GM19239 (cell line): Measurements from ENCODE around the gene WSB1.

Experiments used
- DNase-seq: peaks from one replicate; pipeline ENCODE4 v3.0.0; 2011; ENCODE audit warnings: low spot score; ENCODE audit not compliant: insufficient read length
- FAIRE-seq: peaks from 2 replicates; lab custom pipeline; 2011; peaks lifted over from hg19 to GRCh38; lab: Jason Lieb, UNC

Gene WSB1

DNA sequence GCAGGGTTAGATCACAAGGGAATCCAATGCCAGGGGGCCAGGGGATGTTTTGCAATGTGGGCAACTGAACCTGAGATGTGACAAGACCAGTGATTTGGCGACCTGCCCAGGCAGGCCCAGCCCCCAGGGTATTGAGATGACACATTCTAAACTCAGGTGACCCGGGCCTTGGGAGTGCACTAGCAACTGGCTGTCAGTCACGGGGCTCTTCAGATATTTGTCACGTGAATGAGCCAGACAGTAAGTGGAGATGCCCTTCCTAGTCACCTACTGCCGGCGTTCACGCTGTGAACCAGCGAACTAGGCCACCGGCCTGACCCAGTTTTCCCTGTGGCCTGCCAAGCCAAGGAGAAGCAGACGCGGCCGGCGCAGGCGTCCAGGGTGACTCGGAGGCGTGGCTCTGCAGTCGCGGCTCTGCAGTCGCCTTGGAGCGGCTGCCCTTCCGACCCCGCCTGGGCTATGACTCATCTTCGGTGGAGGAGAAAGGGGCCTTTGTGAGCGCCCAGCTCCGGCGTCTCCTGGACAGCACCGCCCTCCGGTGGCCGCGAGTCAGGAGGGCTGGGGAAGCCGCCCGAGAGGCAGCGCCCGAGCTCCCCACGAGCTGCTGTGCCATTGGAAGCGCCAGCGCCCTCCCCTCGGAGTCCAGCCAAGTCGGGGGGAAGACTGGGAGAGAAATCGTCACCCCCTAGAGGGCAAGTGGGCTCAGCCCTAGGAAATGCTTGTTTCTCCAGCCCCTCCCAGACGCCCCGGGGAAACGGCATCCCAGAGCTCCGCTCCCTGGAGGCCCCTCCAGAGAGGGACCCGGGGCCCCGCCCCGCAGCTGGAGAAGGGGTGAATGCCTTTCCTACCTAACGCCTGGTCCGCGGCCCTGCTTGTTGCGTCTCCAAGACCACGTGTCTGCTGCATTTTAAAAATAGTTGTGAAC lies 38.8 kb downstream of the WSB1 start:
- DNase-seq (peak; percentile 74), FAIRE-seq (peak; percentile 87)

DNA sequence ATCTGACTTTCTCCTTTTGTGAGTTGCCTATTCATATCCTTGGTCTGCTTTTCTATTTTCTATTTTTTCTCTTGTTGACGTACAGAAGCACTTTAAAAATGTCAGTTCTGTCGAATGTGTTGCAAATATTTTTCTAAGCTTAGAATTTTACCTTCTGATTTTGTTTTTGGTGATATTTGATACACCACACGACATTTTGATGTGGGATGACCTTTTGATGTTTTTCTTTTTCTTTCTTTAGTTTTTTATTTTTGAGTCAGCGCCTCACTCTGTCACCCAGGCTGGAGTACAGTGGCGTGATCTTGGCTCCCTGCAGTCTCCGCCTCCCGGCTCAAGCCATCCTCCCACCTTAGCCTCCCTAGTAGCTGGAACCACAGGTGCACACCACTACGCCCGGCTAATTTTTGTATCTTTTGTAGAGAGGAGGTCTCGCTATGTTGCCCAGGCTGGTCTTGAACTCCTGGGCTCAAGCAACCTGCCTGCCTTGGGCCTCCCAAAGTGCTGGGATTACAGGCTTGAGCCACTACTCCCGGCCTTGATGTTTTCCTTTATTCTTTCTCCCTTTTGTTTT lies 39.6 kb downstream of the WSB1 start:
- no peak for DNase-seq
- peak; percentile 44 for FAIRE-seq

DNA sequence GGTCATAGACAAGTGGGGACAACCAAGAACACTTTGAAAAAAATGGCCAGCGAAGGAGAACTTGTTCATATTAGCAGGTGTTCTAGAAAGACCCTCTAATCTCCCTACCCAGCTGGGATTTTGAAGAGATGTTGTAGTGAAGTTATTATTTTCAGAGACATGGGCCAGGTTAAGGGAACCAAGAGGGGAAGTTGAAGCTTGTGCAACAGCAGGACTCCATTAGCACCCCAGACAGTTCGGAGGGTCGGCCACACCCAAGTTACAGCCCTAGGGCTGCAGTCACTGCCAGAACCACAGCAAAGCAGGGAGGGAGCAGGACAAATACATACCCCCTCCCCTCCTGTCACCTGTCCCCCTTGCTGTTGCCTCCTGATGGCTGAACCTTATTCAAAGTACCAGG lies 42.3 kb downstream of the WSB1 start:
- no peak for DNase-seq

DNA sequence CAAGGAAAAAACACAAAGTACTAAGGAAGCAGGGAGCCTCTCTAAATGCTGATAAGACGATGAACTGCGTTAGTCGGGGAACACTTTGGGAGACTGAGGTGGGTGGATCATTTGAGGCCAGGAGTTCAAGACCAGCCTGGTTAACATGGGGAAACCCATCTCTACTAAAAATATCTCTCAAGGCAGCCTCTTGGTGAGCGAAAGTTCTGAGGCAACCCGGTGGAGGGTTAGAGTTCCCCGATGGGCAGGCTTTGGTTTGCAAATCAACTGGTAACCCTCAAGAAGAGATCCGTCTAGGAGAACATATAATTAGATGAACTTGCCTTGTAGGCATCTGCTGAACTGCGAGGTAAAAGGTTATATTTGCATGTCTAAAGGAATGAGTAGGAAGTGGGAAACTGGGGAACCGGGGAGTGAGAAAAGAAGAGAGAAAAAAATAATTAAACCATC lies 44.6 kb downstream of the WSB1 start:
- FAIRE-seq (peak; percentile 72), DNase-seq (no peak)

More for the DNA sequence above, 42.3 kb downstream of the WSB1 start:
- FAIRE-seq, result no peak

DNA sequence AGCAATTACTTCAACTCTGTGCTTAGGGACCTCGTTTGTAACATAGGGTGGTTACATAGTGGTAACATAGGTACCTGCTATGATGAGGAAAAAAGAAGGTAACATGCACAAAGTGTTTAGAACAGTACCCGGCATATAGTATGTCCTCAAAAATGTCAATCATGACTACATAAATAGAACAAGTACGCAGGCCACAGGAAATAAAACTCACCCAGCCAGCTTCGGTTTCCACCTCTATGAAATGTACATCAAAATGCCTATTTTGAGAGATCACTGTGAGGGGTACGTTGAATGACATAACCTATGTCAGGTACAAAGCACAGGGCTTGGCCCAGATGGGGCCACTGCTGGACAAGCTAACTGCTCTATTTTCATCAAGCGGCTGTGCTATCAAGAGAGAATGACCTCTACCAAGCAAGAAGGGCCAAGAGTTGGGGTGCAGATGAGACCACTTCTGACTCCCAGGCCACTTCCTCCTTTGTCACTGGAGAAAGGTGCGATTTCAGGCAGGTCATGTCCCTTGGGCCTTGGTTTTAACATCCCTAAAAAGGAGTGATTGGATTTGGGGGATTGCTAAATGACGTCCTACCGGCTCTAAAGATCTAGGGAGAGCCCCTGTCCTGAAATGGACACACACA lies 45.4 kb downstream of the WSB1 start:
- FAIRE-seq, result peak; percentile 58
- no peak for DNase-seq

- no peak for DNase-seq
These were observed 46.1 kb downstream of the WSB1 start for GRCh38 chr17:27339836-27340550.

GRCh38 chr17:27340575-27340974 lies 46.7 kb downstream of the WSB1 start:
- no peak for FAIRE-seq

More at GRCh38 chr17:27339836-27340550, 46.1 kb downstream of the WSB1 start:
- FAIRE-seq, result no peak

DNA sequence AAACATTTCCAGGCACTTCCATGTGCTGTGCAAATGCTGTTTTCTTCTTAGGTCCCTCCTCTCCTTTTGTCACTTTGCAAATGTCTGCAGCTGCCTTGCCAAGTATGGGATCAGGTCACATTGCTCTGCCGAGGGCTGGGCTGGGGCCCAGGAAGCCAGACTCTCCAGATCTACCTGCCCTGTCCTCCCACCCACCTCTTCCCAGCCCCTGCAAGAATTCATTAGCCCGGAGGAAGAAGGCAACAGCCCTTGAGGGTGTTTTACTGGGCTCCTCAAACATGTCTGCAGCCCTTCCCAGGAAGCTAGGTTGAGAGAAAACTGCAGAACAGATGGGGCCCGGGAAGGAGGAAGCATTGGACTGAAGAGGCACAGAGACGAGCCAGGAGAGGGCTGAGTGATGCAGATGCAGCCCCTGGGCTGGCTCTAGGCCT lies 47.1 kb downstream of the WSB1 start:
- FAIRE-seq, result no peak

More at GRCh38 chr17:27340575-27340974, 46.7 kb downstream of the WSB1 start:
- no peak for DNase-seq

DNA sequence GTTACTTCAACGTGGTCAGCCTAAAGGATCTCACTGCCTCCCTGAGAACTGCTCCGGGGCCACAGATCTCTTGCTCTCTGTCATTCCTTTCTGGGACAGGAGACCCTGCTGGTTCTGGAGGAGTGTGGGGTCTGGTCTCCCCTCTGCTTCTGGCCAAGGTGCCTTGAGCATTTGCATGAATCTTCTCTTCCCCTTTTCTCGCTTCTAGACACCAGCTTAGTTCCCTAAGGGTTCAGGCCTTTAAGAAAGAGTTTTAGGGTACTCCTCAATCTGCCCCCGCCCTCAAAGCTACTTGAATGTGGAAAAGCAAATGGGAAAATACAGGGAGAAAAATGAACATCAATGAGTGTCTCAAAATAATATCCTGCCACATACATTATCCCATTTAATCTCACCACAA lies 48.1 kb downstream of the WSB1 start:
- DNase-seq (no peak), FAIRE-seq (no peak)

More for the DNA sequence above, 47.1 kb downstream of the WSB1 start:
- DNase-seq, result no peak

GRCh38 chr17:27343294-27343693 lies 49.4 kb downstream of the WSB1 start:
- FAIRE-seq (no peak), DNase-seq (no peak)

DNA sequence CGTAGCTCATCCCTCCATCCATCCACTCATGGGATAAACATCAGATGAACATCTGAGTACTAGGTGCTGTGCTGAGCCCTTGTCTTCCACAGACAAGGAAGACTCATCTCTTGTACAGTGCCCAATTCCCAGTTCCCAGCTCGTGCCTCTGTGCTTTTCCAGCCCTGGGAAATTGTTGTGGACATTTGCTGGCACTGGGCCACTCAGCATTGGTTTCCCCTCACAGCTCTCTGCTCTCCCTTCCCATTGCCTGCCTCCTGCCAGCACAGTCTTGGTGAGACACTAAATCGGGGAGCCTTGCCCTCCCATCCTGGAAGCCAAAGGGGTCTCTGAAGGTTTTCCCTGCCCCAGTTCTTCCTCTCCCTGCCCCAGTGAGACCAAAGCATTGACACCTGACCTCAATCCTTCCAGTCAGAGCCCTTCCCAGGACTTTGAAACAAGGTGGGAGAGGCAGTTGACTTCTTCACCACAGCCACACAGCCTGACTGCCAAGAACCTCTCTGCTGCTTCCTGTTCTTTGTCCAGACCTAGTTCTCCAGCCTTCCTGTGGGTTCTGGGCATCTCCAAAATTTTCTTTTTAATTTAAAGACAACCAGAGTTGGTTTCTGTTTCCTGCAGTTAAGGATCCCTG lies 50.2 kb downstream of the WSB1 start:
- no peak for FAIRE-seq
- DNase-seq, result no peak

- DNase-seq (no peak), FAIRE-seq (no peak)
These were observed 51.4 kb downstream of the WSB1 start for GRCh38 chr17:27345141-27345904.

DNA sequence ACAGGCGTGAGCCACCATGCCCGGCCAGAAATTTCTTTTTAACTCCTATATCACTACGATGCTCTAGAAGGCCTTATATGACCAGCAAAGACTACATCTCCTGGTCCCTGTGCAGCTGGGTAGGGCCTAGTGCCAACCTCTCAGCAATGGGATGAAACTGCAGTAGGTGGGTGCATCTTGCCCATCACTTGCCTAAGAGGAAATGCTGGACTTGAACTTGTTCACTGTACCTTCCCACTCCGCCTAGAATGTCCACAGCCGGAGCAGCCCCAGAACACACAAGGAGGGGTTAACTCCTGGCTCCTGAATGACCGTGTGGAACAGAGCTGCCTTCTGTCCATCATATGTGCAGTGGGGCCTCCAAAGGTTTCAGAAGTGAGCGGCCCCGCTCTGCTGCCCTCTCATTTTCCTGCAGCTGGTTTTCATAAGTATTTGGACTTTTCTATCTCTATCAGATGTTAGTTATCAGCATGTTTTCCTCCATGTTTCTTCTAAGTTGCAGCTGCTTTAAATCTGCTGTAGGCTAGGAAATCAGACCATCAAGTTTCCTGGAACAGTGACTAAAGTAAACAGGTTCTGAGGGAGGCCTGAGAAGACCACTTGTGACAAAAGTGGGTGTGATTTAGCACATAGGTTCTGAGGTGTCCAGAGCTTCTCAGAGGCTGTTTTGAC lies 52.5 kb downstream of the WSB1 start:
- DNase-seq (no peak), FAIRE-seq (no peak)

GRCh38 chr17:27348196-27348595 lies 54.3 kb downstream of the WSB1 start:
- FAIRE-seq (no peak), DNase-seq (no peak)

- DNase-seq, result no peak
- no peak for FAIRE-seq
These were observed 55.7 kb downstream of the WSB1 start for GRCh38 chr17:27349540-27350021.

- FAIRE-seq, result no peak
These were observed 57.8 kb downstream of the WSB1 start for GRCh38 chr17:27351759-27352158.

GRCh38 chr17:27352448-27353032 lies 58.6 kb downstream of the WSB1 start:
- DNase-seq, result no peak
- FAIRE-seq, result no peak

More at GRCh38 chr17:27351759-27352158, 57.8 kb downstream of the WSB1 start:
- no peak for DNase-seq

DNA sequence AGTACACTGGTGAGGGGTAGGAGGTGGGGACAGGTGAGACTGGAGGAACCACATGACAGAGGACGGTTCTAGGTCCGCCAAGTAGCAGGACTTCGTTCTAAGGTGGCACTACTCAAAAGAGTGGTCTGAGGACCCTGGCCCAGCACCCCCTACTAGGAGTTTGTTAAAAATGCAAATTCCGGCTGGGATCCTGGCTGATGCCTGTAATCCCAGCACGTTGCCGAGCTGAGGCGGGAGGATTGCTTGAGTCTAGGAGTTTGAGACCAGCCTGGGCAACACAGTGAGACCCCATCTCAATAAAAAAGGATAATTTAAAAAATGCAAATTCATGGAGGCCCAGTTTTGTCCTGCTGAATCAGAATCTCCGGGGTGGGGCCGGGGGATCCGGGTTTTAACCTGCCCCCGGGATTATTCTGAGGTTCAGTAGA lies 59.1 kb downstream of the WSB1 start:
- DNase-seq, result no peak
- FAIRE-seq, result no peak
